ENCODE data around the gene RAD1.

The RAD1 gene

GRCh38 chr5:34892414-34892813 is 22.9 kb downstream of the RAD1 start:
- Histone ChIP-seq H3K4me1 (ENCODE audit: control extremely low read depth in 1 of 4, control insufficient read depth in 4 of 4, insufficient read depth in 4 of 4, low read length in 3 of 4) (no peaks in the 10 kb centered on the region), H3K36me3 (ENCODE audit: control insufficient read depth in 4 of 4, insufficient read depth in 4 of 4, low read length in 3 of 4) (no peaks in the 10 kb centered on the region), H3K27me3 (replicated peaks in 2 of 5; ENCODE audit: control insufficient read depth in 4 of 5, insufficient read depth in 5 of 5, low read length in 4 of 5) (no peaks in the 10 kb centered on the region), H3K27ac (ENCODE audit: insufficient read depth in 1 of 2, low read depth in 1 of 2, low read length in 2 of 2, poor library complexity in 1 of 2, severe bottlenecking in 2 of 2) (no peak overlapping the region), H3K4me3 (ENCODE audit: control insufficient read depth in 1 of 7, extremely low read depth in 1 of 7, insufficient read depth in 4 of 7, low read depth in 2 of 7, low read length in 6 of 7) (no peak overlapping the region), H3K9me3 (ENCODE audit: control extremely low read depth in 1 of 5, control insufficient read depth in 4 of 5, insufficient read depth in 2 of 5, low read depth in 1 of 5, low read length in 4 of 5) (no peaks in the 10 kb centered on the region)
- ChIA-PET POLR2A (no interaction called here), CTCF (interaction anchor here (1.3 to 1.5 kb wide), 3 partner anchors 15 to 371 kb away, joined by 3 read pairs; no protein-coding TSS in a partner anchor)
- WGBS (ENCODE audit: insufficient coverage), result 87% methylated on average over 5 of the region's 6 CpGs
- no peak for DNase-seq

- DNase-seq, result no peak
- Histone ChIP-seq H3K27me3 (replicated peaks in 2 of 5; ENCODE audit: control insufficient read depth in 4 of 5, insufficient read depth in 5 of 5, low read length in 4 of 5) (no peaks in the 10 kb centered on the region), H3K4me1 (ENCODE audit: control extremely low read depth in 1 of 4, control insufficient read depth in 4 of 4, insufficient read depth in 4 of 4, low read length in 3 of 4) (no peaks in the 10 kb centered on the region), H3K4me3 (ENCODE audit: control insufficient read depth in 1 of 7, extremely low read depth in 1 of 7, insufficient read depth in 4 of 7, low read depth in 2 of 7, low read length in 6 of 7) (no peak overlapping the region), H3K9me3 (ENCODE audit: control extremely low read depth in 1 of 5, control insufficient read depth in 4 of 5, insufficient read depth in 2 of 5, low read depth in 1 of 5, low read length in 4 of 5) (no peaks in the 10 kb centered on the region), H3K27ac (ENCODE audit: insufficient read depth in 1 of 2, low read depth in 1 of 2, low read length in 2 of 2, poor library complexity in 1 of 2, severe bottlenecking in 2 of 2) (no peak overlapping the region), H3K36me3 (ENCODE audit: control insufficient read depth in 4 of 4, insufficient read depth in 4 of 4, low read length in 3 of 4) (no peaks in the 10 kb centered on the region)
- 94% methylated on average over 5 of the region's 5 CpGs for WGBS (ENCODE audit: insufficient coverage)
- CTCF ChIA-PET, result interaction anchor here (1.5 kb wide), 1 partner anchor 32 kb away, joined by 3 read pairs; no protein-coding TSS in a partner anchor
- POLR2A ChIA-PET, result no interaction called here
These were observed 23.3 kb downstream of the RAD1 start for GRCh38 chr5:34891981-34892380.

- CTCF ChIA-PET, result interaction anchor here (1.8 kb wide), 1 partner anchor 9 kb away, joined by 8 read pairs; no protein-coding TSS in a partner anchor
- Histone ChIP-seq H3K27ac (ENCODE audit: insufficient read depth in 1 of 2, low read depth in 1 of 2, low read length in 2 of 2, poor library complexity in 1 of 2, severe bottlenecking in 2 of 2) (no peak overlapping the region), H3K4me3 (ENCODE audit: control insufficient read depth in 1 of 7, extremely low read depth in 1 of 7, insufficient read depth in 4 of 7, low read depth in 2 of 7, low read length in 6 of 7) (no peak overlapping the region), H3K4me1 (ENCODE audit: control extremely low read depth in 1 of 4, control insufficient read depth in 4 of 4, insufficient read depth in 4 of 4, low read length in 3 of 4) (no peaks in the 10 kb centered on the region), H3K27me3 (replicated peaks in 2 of 5; ENCODE audit: control insufficient read depth in 4 of 5, insufficient read depth in 5 of 5, low read length in 4 of 5) (no peaks in the 10 kb centered on the region), H3K36me3 (ENCODE audit: control insufficient read depth in 4 of 4, insufficient read depth in 4 of 4, low read length in 3 of 4) (no peaks in the 10 kb centered on the region), H3K9me3 (ENCODE audit: control extremely low read depth in 1 of 5, control insufficient read depth in 4 of 5, insufficient read depth in 2 of 5, low read depth in 1 of 5, low read length in 4 of 5) (no peaks in the 10 kb centered on the region)
- POLR2A ChIA-PET, result no interaction called here
- 100% methylated on average over 1 of the region's 1 CpG for WGBS (ENCODE audit: insufficient coverage)
- no peak for DNase-seq
These were observed 25.9 kb downstream of the RAD1 start for GRCh38 chr5:34889394-34889793.

DNA sequence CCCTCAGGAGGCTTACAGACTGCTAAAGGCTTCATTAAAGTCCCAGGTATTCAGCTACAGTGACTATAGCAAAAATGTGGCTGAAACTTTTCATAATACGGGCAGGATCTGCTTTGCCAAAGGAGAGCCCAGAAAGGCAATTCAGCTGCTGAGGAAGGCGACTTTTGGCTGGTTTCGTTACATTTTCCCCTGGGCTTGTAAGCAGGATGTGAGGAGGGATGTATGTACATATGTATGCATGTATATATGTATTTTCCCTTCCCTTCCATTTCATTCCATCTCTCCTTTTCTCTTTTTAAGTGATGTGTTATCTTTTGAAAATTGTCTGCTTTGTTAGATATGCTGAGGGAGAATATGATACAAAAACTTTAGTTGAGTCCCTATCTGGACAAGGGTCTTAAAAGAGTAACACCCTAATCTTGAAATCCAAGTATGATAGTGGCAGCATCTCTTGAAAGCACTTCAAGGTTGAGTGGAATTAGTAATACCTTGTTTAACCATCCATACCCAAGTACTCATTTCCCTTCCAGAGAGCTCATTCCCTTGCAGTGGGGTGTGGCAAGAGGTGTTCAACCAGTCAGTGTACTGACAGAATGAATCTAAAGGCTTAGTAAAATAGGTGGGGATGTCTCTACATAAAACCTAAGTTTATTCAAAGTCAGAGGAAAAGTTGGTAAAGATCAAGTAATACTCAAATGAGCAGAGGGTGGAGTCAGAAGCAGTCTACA is 28.7 kb downstream of the RAD1 start:
- CTCF ChIA-PET, result interaction anchor here (1.3 to 2.7 kb wide), 3 partner anchors 10 to 13 kb away, joined by 4 to 13 read pairs (median 5); no protein-coding TSS in a partner anchor
- no peak for DNase-seq
- Histone ChIP-seq H3K4me3 (ENCODE audit: control insufficient read depth in 1 of 7, extremely low read depth in 1 of 7, insufficient read depth in 4 of 7, low read depth in 2 of 7, low read length in 6 of 7) (no peak overlapping the region), H3K4me1 (ENCODE audit: control extremely low read depth in 1 of 4, control insufficient read depth in 4 of 4, insufficient read depth in 4 of 4, low read length in 3 of 4) (no peaks in the 10 kb centered on the region), H3K27me3 (replicated peaks in 2 of 5; ENCODE audit: control insufficient read depth in 4 of 5, insufficient read depth in 5 of 5, low read length in 4 of 5) (no peaks in the 10 kb centered on the region), H3K27ac (ENCODE audit: insufficient read depth in 1 of 2, low read depth in 1 of 2, low read length in 2 of 2, poor library complexity in 1 of 2, severe bottlenecking in 2 of 2) (no peak overlapping the region), H3K9me3 (ENCODE audit: control extremely low read depth in 1 of 5, control insufficient read depth in 4 of 5, insufficient read depth in 2 of 5, low read depth in 1 of 5, low read length in 4 of 5) (no peaks in the 10 kb centered on the region), H3K36me3 (ENCODE audit: control insufficient read depth in 4 of 4, insufficient read depth in 4 of 4, low read length in 3 of 4) (no peaks in the 10 kb centered on the region)
- no CpG with 5 or more reads among the region's 3 CpGs for WGBS (ENCODE audit: insufficient coverage)
- POLR2A ChIA-PET, result no interaction called here

GRCh38 chr5:34881246-34881645 is 34.1 kb downstream of the RAD1 start:
- Histone ChIP-seq H3K9me3 (ENCODE audit: control extremely low read depth in 1 of 5, control insufficient read depth in 4 of 5, insufficient read depth in 2 of 5, low read depth in 1 of 5, low read length in 4 of 5) (peaks cover 0 to 4% (median 0%) of the 10 kb centered on the region in 5 experiments), H3K27ac (ENCODE audit: insufficient read depth in 1 of 2, low read depth in 1 of 2, low read length in 2 of 2, poor library complexity in 1 of 2, severe bottlenecking in 2 of 2) (no peak overlapping the region), H3K4me1 (ENCODE audit: control extremely low read depth in 1 of 4, control insufficient read depth in 4 of 4, insufficient read depth in 4 of 4, low read length in 3 of 4) (no peaks in the 10 kb centered on the region), H3K4me3 (ENCODE audit: control insufficient read depth in 1 of 7, extremely low read depth in 1 of 7, insufficient read depth in 4 of 7, low read depth in 2 of 7, low read length in 6 of 7) (no peak overlapping the region), H3K36me3 (ENCODE audit: control insufficient read depth in 4 of 4, insufficient read depth in 4 of 4, low read length in 3 of 4) (no peaks in the 10 kb centered on the region), H3K27me3 (replicated peaks in 2 of 5; ENCODE audit: control insufficient read depth in 4 of 5, insufficient read depth in 5 of 5, low read length in 4 of 5) (no peaks in the 10 kb centered on the region)
- ChIA-PET POLR2A (no interaction called here), CTCF (interaction anchor here (1.2 to 2.2 kb wide), 2 partner anchors 12 to 17 kb away, joined by 3 to 7 read pairs; no protein-coding TSS in a partner anchor)
- no peak for DNase-seq

GRCh38 chr5:34876275-34876674 is 39.0 kb downstream of the RAD1 start:
- POLR2A ChIA-PET, result no interaction called here
- CTCF ChIA-PET, result no interaction called here

DNA sequence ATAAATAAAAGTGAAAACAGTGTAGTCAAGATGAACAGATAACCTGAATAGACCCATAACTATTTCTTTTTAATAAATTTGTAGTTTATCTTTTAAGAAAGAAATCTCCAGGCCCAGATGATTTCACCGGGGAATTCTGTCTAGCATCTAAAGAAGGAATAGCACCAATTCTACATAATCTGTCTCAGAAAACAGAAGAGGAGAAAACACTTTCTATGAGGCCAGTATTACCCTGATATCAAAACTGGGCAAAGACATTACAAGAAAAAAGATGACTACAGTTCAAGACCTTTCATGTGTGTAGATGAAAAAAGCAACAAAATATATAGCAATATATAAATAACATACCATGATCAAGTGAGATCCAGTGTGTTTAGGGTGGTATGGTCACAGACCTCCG is 44.9 kb downstream of the RAD1 start:
- Histone ChIP-seq H3K9me3 (ENCODE audit: control extremely low read depth in 1 of 5, control insufficient read depth in 4 of 5, insufficient read depth in 2 of 5, low read depth in 1 of 5, low read length in 4 of 5) (no peaks in the 10 kb centered on the region), H3K27ac (ENCODE audit: insufficient read depth in 1 of 2, low read depth in 1 of 2, low read length in 2 of 2, poor library complexity in 1 of 2, severe bottlenecking in 2 of 2) (no peak overlapping the region), H3K27me3 (replicated peaks in 2 of 5; ENCODE audit: control insufficient read depth in 4 of 5, insufficient read depth in 5 of 5, low read length in 4 of 5) (no peaks in the 10 kb centered on the region), H3K4me1 (ENCODE audit: control extremely low read depth in 1 of 4, control insufficient read depth in 4 of 4, insufficient read depth in 4 of 4, low read length in 3 of 4) (peaks cover 0 to 21% (median 10%) of the 10 kb centered on the region in 4 experiments), H3K36me3 (ENCODE audit: control insufficient read depth in 4 of 4, insufficient read depth in 4 of 4, low read length in 3 of 4) (no peaks in the 10 kb centered on the region), H3K4me3 (ENCODE audit: control insufficient read depth in 1 of 7, extremely low read depth in 1 of 7, insufficient read depth in 4 of 7, low read depth in 2 of 7, low read length in 6 of 7) (no peak overlapping the region)
- no CpG with 5 or more reads among the region's 2 CpGs for whole genome bisulfite sequencing (ENCODE audit: insufficient coverage)
- ChIA-PET POLR2A (no interaction called here), CTCF (no interaction called here)
- no peak for DNase-seq

More at GRCh38 chr5:34876275-34876674, 39.0 kb downstream of the RAD1 start:
- Histone ChIP-seq H3K4me1 (ENCODE audit: control extremely low read depth in 1 of 4, control insufficient read depth in 4 of 4, insufficient read depth in 4 of 4, low read length in 3 of 4) (no peaks in the 10 kb centered on the region), H3K36me3 (ENCODE audit: control insufficient read depth in 4 of 4, insufficient read depth in 4 of 4, low read length in 3 of 4) (no peaks in the 10 kb centered on the region), H3K27me3 (replicated peaks in 2 of 5; ENCODE audit: control insufficient read depth in 4 of 5, insufficient read depth in 5 of 5, low read length in 4 of 5) (no peaks in the 10 kb centered on the region), H3K4me3 (ENCODE audit: control insufficient read depth in 1 of 7, extremely low read depth in 1 of 7, insufficient read depth in 4 of 7, low read depth in 2 of 7, low read length in 6 of 7) (no peak overlapping the region), H3K27ac (ENCODE audit: insufficient read depth in 1 of 2, low read depth in 1 of 2, low read length in 2 of 2, poor library complexity in 1 of 2, severe bottlenecking in 2 of 2) (no peak overlapping the region), H3K9me3 (ENCODE audit: control extremely low read depth in 1 of 5, control insufficient read depth in 4 of 5, insufficient read depth in 2 of 5, low read depth in 1 of 5, low read length in 4 of 5) (peaks cover 0 to 8% (median 0%) of the 10 kb centered on the region in 5 experiments)
- DNase-seq, result peak in 1 of 3 donors; percentile 4

All from common myeloid progenitor, CD34-positive (primary cell).